Ishikawa (cell line): Measurements from ENCODE around the gene AGAP5.

Source experiments
- CEBPB ChIP-seq: IDR thresholded peaks from 2 replicates; pipeline ENCODE4 v1.6.1; 2012
- CREB1 ChIP-seq: IDR thresholded peaks from 2 replicates; pipeline ENCODE4 v1.6.1; 2012; ENCODE audit warnings: low read depth
- EGR1 ChIP-seq: IDR thresholded peaks from 2 replicates; pipeline ENCODE4 v1.6.1; 2012
- EP300 ChIP-seq: IDR thresholded peaks from 2 replicates; pipeline ENCODE4 v1.6.1; 2012; ENCODE audit warnings: borderline replicate concordance
- FOXM1 ChIP-seq: IDR thresholded peaks from 2 replicates; pipeline ENCODE4 v1.6.1; 2012; ENCODE audit warnings: low read depth, borderline replicate concordance
- MAX ChIP-seq: IDR thresholded peaks from 2 replicates; pipeline ENCODE4 v1.6.1; 2012
- NFIC ChIP-seq: IDR thresholded peaks from 2 replicates; pipeline ENCODE4 v1.6.1; 2012
- RAD21 ChIP-seq: IDR thresholded peaks from 2 replicates; pipeline ENCODE4 v1.6.1; 2012; ENCODE audit warnings: low read depth
- REST ChIP-seq: IDR thresholded peaks from 2 replicates; pipeline ENCODE4 v1.6.1; 2012; ENCODE audit warnings: low read depth, mild to moderate bottlenecking
- TAF1 ChIP-seq: IDR thresholded peaks from 2 replicates; pipeline ENCODE4 v1.6.1; 2012; ENCODE audit warnings: low read depth, mild to moderate bottlenecking
- TCF12 ChIP-seq: IDR thresholded peaks from 2 replicates; pipeline ENCODE4 v1.6.1; 2012; ENCODE audit warnings: low read depth
- TEAD4 ChIP-seq: IDR thresholded peaks from 2 replicates; pipeline ENCODE4 v1.6.1; 2012
- USF1 ChIP-seq: IDR thresholded peaks from 2 replicates; pipeline ENCODE4 v1.6.1; 2012
- YY1 ChIP-seq: IDR thresholded peaks from 2 replicates; pipeline ENCODE4 v1.6.1; 2012; ENCODE audit warnings: low read depth
- ZBTB7A ChIP-seq: IDR thresholded peaks from 2 replicates; pipeline ENCODE4 v1.6.1; 2012; ENCODE audit warnings: low read depth

AGAP5 gene

GRCh38 chr10:73634421-73634820 lies 63.5 kb downstream of the AGAP5 start:
- no peak for TF ChIP-seq EGR1
- no peak for TF ChIP-seq YY1
- TF ChIP-seq ZBTB7A: no peak
- TF ChIP-seq TAF1: no peak
- no peak for TF ChIP-seq MAX
- TF ChIP-seq REST: no peak
- TF ChIP-seq RAD21: no peak
- no peak for TF ChIP-seq CREB1
- TF ChIP-seq USF1: no peak
- TF ChIP-seq FOXM1: no peak
- no peak for TF ChIP-seq NFIC
- TF ChIP-seq CEBPB: no peak
- no peak for TF ChIP-seq EP300
- no peak for TF ChIP-seq TEAD4
- TF ChIP-seq TCF12: no peak

- TF ChIP-seq RAD21 (no peak), CEBPB (peak; percentile 45; the same call in 1 of the 2 replicates)
Observed at GRCh38 chr10:73629165-73629564, 68.7 kb downstream of the AGAP5 start.

- TF ChIP-seq YY1: no peak
- TF ChIP-seq EGR1: peak; percentile 91
- no peak for TF ChIP-seq REST
- peak; percentile 92 for TF ChIP-seq CEBPB
- TF ChIP-seq USF1: peak; percentile 96
- TF ChIP-seq TCF12: peak; percentile 85
- TF ChIP-seq CREB1: no peak
- no peak for TF ChIP-seq ZBTB7A
- TF ChIP-seq FOXM1: no peak
- peak; percentile 60 for TF ChIP-seq TEAD4
- peak; percentile 47; the same call in 1 of the 2 replicates for TF ChIP-seq EP300
- TF ChIP-seq TAF1: no peak
- peak; percentile 75 for TF ChIP-seq NFIC
- TF ChIP-seq RAD21: 0 out of 2 replicates have a peak, but pooled peaks have one; percentile 10
- peak; percentile 94 for TF ChIP-seq MAX
Observed at GRCh38 chr10:73628405-73628804, 69.5 kb downstream of the AGAP5 start.

- TF ChIP-seq FOXM1: no peak
Observed at GRCh38 chr10:73627300-73627699, 70.6 kb downstream of the AGAP5 start.

GRCh38 chr10:73625884-73626752 lies 71.8 kb downstream of the AGAP5 start:
- TF ChIP-seq REST: no peak
- TF ChIP-seq MAX: peak; percentile 92
- no peak for TF ChIP-seq FOXM1
- no peak for TF ChIP-seq USF1
- TF ChIP-seq EP300: no peak
- peak; percentile 97 for TF ChIP-seq YY1
- TF ChIP-seq NFIC: no peak; the same call in 1 of the 2 replicates
- TF ChIP-seq EGR1: no peak
- peak; percentile 94 for TF ChIP-seq TAF1
- TF ChIP-seq TEAD4: peak; percentile 22; the same call in 1 of the 2 replicates
- TF ChIP-seq TCF12: peak; percentile 25; the same call in 1 of the 2 replicates
- TF ChIP-seq CEBPB: peak; percentile 47; the same call in 1 of the 2 replicates
- no peak for TF ChIP-seq RAD21
- no peak for TF ChIP-seq ZBTB7A
- no peak for TF ChIP-seq CREB1
